Natural killer cell (primary cell): ENCODE results near the gene SUSD3. TPM values are rescaled to one million over a fixed set of nuclear protein-coding genes. Genes with fewer than 3 reads are reported as not detected.
A peak's percentile ranks its signal among the peaks of the same experiment; 100 is the strongest.

Source experiments
- ATAC-seq, 3 donors: fragments of 150-1000 bp in 2 of 3; fragments of 200-7000 bp in 1 of 3; cut with Tn5 transposase; 1 replicate in 1 of 3; 2 replicates in 2 of 3; pipeline ENCODE4 v1.10.0; 2021; ENCODE audit warnings: mild to moderate bottlenecking in 2 of 3, moderate library complexity in 2 of 3
- DNase-seq, 2 donors: peaks; one replicate each; pipeline versions ENCODE4 v3.0.0 to v3.0.0-alpha.2; 2013 to 2021; ENCODE audit warnings: mixed read lengths in 1 of 2
- H3K27ac ChIP-seq: one replicate; pipeline ENCODE4 v1.5.1; 2013; ENCODE audit warnings: mild to moderate bottlenecking, low read length
- H3K27me3 ChIP-seq: one replicate; pipeline ENCODE4 v1.6.1; 2013; ENCODE audit warnings: low read length; ENCODE audit not compliant: control insufficient read depth, insufficient read depth
- H3K36me3 ChIP-seq: one replicate; pipeline ENCODE4 v1.6.1; 2013; ENCODE audit warnings: low read length; ENCODE audit not compliant: control insufficient read depth, insufficient read depth
- H3K4me1 ChIP-seq: one replicate; pipeline ENCODE4 v1.6.1; 2013; ENCODE audit warnings: low read length; ENCODE audit not compliant: control insufficient read depth, insufficient read depth
- H3K4me3 ChIP-seq: one replicate; pipeline ENCODE4 v1.5.1; 2013; ENCODE audit warnings: low read length
- H3K9me3 ChIP-seq: one replicate; pipeline ENCODE4 v1.6.1; 2013; ENCODE audit warnings: low read length; ENCODE audit not compliant: control insufficient read depth, insufficient read depth
- H3K27ac Mint-ChIP-seq, 2 donors: one replicate each; pipeline ENCODE4 v1.8.0; 2022; ENCODE audit warnings: mild to moderate bottlenecking in 2 of 2, mixed read lengths in 2 of 2, moderate library complexity in 1 of 2
- H3K27me3 Mint-ChIP-seq, 2 donors: one replicate each; pipeline ENCODE4 v1.8.0; 2022; ENCODE audit warnings: low read depth in 2 of 2, mixed read lengths in 2 of 2
- H3K36me3 Mint-ChIP-seq: one replicate; pipeline ENCODE4 v1.8.0; 2022; ENCODE audit warnings: mixed read lengths
- H3K4me1 Mint-ChIP-seq, 2 donors: one replicate each; pipeline ENCODE4 v1.8.0; 2022; ENCODE audit warnings: mixed read lengths in 2 of 2
- H3K4me3 Mint-ChIP-seq: one replicate; pipeline ENCODE4 v1.8.0; 2022; ENCODE audit warnings: mild to moderate bottlenecking, moderate library complexity, mixed read lengths
- H3K9me3 Mint-ChIP-seq, 2 donors: one replicate each; pipeline ENCODE4 v1.8.0; 2022; ENCODE audit warnings: mixed read lengths in 2 of 2
- CTCF ChIP-seq: fragments of 200-600 bp; IDR thresholded peaks from one replicate; pipeline ENCODE4 v1.8.0; 2022; ENCODE audit warnings: antibody characterized with exemption
- WGBS: methylation state at CpG from one replicate; pipeline ENCODE4 v1.1.7; 2013; ENCODE audit warnings: missing lambda C conversion rate; ENCODE audit not compliant: insufficient coverage; 5-methylcytosine and 5-hydroxymethylcytosine counted together
- intact Hi-C: fragments of 100-400 bp; cut with micrococcal nuclease; formaldehyde crosslinking; loops from one replicate; pipeline ENCODE4 v1.14.2; 2022
- total RNA-seq, 4 donors: library from RNA; stranded (reverse); fragments of 120-200 nt in 1 of 4; gene quantifications; one replicate each; pipeline versions ENCODE4 v1.2.3 to v1.2.4, GENCODE V29; 2013 to 2022

SUSD3 gene
- total RNA-seq, 3 donors from 2014 or later (not counting 1 experiment from before 2014, with no cell fraction given), result 1.2 to 2.1 (median 1.8) TPM

DNA sequence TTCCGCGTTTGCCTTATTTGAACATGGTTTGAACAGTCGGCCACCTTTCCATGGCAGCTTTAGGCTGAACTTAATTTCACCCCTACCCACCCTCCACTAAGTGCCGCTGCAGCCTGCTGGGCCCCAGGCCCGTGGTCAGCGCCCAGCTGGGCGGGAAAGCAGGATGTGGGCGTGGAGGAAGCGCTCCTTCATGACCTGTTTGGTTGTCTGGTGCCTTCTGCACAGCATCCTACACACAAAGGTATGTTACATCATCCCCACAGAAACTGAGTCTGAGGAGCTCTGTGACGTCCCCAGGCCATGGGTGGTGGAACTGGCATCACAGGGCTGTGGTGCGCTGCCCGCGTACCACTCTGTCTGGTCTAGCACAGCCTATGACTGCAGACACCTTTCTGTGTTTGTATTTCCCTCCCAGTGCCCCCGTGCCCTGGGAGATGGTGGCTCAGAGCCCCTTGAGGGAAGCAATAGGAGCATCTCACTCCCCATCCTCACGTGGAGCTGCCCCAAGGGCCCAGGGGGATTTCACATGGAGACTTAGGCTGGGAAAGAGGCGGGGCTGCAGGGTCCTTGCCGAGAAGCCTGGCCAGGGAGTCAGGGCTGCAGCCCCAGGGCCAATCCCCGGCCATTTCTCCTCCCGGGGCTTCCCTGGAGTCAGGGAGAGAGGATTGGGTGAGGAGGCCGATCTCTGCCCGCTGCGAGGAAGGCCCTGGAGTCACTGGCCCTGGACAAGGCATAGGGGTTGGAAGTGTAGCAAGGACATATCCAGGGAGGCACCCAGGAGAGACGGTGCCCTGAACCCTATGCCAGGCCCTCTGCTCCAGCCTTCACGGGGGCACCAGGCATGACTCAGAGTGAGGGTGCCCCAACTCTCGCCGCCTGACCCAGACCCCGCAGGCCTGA lies 37.5 kb upstream of the SUSD3 start:
- Histone ChIP-seq H3K9me3 (no peaks in the 10 kb centered on the region), H3K4me3 (no peak overlapping the region), H3K4me1 (peaks cover 21% of the 10 kb centered on the region), H3K36me3 (peaks cover 87% of the 10 kb centered on the region), H3K27me3 (no peaks in the 10 kb centered on the region), H3K27ac (no peak overlapping the region)
- ATAC-seq (peak in 2 of 3 donors; percentile 36 to 46), DNase-seq (peak in 1 of 2 donors; percentile 37)
- intact Hi-C loops, result no loop called here
- no peak for TF ChIP-seq CTCF
- Mint-ChIP-seq H3K4me1 (peaks cover 15 to 39% of the 10 kb centered on the region in 2 donors), H3K27ac (no peak overlapping the region), H3K36me3 (no peaks in the 10 kb centered on the region), H3K9me3 (no peaks in the 10 kb centered on the region), H3K4me3 (no peak overlapping the region), H3K27me3 (no peaks in the 10 kb centered on the region)
- 82% methylated on average over 26 of the region's 27 CpGs for WGBS

DNA sequence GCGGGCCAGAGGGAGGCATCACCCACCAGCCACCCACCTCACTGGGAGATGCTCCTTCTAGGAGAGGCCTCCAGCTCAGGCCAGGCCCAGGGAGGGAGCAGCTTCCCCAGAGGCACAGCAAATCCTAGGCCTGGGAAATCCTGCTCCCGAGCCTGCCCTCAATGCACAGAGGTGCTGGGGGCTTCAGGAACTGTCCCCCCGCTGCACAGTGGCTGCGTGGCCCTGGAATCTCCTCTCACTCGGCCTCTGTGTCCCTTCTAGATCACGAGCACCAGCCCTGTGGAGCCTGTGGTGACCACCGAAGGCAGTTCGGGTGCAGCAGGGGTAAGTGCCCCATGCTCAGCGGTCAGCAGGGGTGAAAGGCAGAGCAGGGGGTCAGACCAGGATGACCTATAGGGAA lies 36.4 kb upstream of the SUSD3 start:
- intact Hi-C loops, result no loop called here
- Mint-ChIP-seq H3K27ac (peak overlapping the region in 1 of 2 donors; percentile 62), H3K36me3 (no peaks in the 10 kb centered on the region), H3K27me3 (no peaks in the 10 kb centered on the region), H3K9me3 (no peaks in the 10 kb centered on the region), H3K4me3 (no peak overlapping the region), H3K4me1 (peaks cover 18 to 46% of the 10 kb centered on the region in 2 donors)
- ATAC-seq, result no peak
- TF ChIP-seq CTCF, result no peak
- 96% methylated on average over 9 of the region's 9 CpGs for WGBS
- DNase-seq, result no peak
- peaks cover 94% of the 10 kb centered on the region for H3K36me3 ChIP-seq
- H3K4me3 ChIP-seq, result no peak overlapping the region
- H3K27ac ChIP-seq, result no peak overlapping the region
- peaks cover 32% of the 10 kb centered on the region for H3K4me1 ChIP-seq
- no peaks in the 10 kb centered on the region for H3K9me3 ChIP-seq
- no peaks in the 10 kb centered on the region for H3K27me3 ChIP-seq

GRCh38 chr9:93022721-93023520 lies 35.6 kb upstream of the SUSD3 start:
- Mint-ChIP-seq H3K4me1 (peaks cover 26 to 49% of the 10 kb centered on the region in 2 donors), H3K27ac (peak overlapping the region; percentile 80 to 97), H3K36me3 (no peaks in the 10 kb centered on the region), H3K4me3 (no peak overlapping the region), H3K9me3 (no peaks in the 10 kb centered on the region), H3K27me3 (no peaks in the 10 kb centered on the region)
- Histone ChIP-seq H3K4me3 (no peak overlapping the region), H3K27me3 (no peaks in the 10 kb centered on the region), H3K4me1 (peaks cover 40% of the 10 kb centered on the region), H3K9me3 (no peaks in the 10 kb centered on the region), H3K36me3 (peaks cover 88% of the 10 kb centered on the region), H3K27ac (no peak overlapping the region)
- WGBS, result 98% methylated on average over 23 of the region's 23 CpGs
- ATAC-seq, result no peak
- no peak for DNase-seq
- no peak for TF ChIP-seq CTCF
- intact Hi-C loops, result no loop called here
